Thyroid gland (tissue), 4 donors: ENCODE data around the gene APEX1.
A peak's percentile ranks its signal among the peaks of the same experiment; 100 is the strongest.

Experiments
- CTCF ChIP-seq, 6 experiments: fragments of 200-600 bp in 3 of 6; fragments of 450-650 bp in 3 of 6; sonication (generic) in 3 of 6; IDR thresholded peaks; one replicate each; pipeline ENCODE4 v1.5.1; 2016 to 2019; ENCODE audit warnings: antibody characterized with exemption in 6 of 6, mild to moderate bottlenecking in 2 of 6, inconsistent platforms in 1 of 6, moderate library complexity in 1 of 6
- POLR2A ChIP-seq, 2 donors: fragments of 450-650 bp; IDR thresholded peaks; one replicate each; pipeline ENCODE4 v1.6.1; 2017; ENCODE audit warnings: antibody characterized with exemption in 2 of 2, mild to moderate bottlenecking in 2 of 2, moderate library complexity in 1 of 2

DNA sequence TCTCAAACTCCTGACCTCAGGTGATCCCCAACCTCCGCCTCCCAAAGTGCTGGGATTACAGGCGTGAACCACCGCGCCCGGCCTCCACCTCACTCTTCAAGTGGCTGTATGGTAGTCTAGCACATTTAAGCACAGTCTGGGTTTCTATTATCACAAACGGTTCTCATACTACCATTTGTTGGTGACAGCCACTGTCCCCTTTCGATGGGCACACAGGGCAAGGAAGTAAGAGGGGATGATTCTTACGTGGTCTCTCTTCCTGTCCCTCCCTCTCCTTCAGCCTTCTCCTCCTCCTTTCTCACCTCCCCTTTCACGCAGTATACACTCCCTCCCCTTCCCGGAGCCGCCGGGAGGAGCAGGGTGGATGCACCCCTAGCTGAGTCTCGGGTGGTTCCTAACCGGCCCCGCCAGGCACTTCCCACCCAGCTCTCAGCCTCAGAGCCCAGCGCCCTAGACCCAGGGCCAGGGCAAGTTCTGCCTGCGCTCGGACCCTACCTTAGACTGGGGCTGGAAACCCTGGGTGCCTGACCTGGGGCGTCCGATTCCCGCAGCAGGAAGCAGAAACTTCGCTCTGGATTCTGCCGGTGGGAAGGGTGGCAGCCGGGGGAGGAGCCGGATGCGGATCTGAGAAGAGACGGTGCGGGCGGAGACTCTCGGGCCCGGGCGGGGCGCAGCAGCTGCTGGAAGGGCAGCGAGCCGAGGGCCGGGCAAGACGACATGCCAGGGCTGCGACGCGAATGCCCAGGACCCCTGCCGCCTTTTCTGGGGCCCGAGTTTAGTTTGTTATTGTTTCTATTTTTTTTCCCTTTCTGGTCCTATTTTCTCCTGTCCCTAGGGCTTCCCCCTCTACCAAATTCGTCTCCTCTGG is 41.9 kb upstream of the APEX1 start, which contains the start of gene TEP1:
- peak; percentile 17 to 93 for TF ChIP-seq POLR2A (IDR thresholded peaks at IDR 0.05)
- TF ChIP-seq CTCF (IDR thresholded peaks at IDR 0.05): peak in 2 of 6 experiments; percentile 23 to 24
